ENCODE results near the gene CTSF.

CTSF gene

GRCh38 chr11:66532784-66533183 lies 35.6 kb downstream of the CTSF start:
- no peak for DNase-seq

DNA sequence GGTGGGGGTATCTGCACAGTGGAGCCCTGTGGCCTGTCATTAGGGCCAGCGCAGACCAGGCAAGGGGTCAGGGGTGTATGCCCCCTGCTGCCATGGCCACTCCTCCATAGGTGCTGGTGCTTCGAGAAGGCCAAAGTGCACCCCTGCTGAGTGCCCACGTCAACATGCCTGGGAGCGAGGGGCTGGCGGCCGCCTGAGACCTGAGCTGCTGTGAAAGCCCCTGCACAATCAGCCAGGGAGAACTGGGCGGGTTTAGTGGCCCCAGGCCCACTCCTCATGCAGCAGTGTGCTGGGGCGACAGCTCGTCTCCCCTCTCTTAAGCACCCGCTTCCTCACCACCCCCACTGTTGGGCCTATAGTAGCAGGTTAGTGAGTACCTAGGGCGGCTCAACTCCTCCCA lies 36.6 kb downstream of the CTSF start:
- no peak for DNase-seq

DNA sequence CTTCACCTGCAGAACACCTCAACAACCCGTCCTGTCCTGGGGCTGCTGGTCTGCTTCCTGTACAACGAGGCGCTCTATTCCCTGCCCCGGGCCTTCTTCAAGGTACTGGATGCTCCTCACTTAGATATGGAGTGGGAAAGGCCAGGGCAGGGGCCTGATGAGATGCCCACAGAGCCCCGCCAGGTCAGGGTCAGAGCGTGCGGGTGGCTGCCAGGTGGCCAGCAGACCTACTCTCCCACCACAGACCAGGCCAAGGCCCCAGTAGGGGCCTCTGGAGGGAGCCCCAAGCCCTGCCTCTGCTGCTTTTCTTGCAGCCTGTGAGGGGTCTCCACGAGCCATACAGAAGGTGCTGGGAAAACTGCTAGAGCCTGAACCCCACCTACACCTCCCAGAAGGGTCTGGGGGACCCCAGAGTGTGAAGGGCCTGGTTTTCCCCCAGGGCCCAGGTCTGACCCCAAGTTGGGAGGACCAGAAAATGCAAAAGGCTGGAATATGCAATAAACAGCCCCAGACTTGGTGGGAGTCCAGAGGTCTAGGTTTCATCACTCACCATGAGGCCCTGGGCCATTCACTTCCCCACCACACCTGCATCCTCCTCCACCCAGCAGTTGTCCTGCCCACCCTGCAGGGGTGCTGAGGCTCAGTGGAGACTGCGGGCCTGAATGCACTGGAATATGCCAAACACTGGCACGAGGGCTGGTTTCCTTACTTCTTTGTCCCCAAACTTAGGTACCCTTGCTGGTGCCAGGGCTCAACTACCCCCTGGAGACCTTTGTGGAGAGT lies 37.3 kb downstream of the CTSF start:
- DNase-seq: no peak

GRCh38 chr11:66529655-66530054 lies 38.8 kb downstream of the CTSF start:
- DNase-seq: no peak

DNA sequence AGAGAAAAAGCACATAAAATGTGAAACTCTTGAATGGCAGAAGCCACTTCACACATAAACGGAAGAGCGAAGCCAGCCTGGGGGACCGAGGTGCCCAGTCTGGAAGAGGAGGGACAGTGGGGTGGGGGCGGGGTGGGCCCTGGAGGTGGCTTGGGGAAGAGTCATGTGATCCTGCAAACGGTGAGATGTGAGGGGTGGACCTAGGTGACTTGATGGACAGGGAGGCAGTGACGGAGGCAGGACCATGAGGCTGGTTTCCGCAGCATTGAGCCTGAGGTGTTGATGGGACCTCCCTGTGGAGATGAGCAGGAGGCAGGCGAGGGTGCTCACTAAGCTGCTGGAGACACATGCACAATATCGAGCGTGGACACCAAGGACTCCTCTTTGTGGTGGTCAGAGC lies 39.3 kb downstream of the CTSF start:
- DNase-seq: no peak

DNA sequence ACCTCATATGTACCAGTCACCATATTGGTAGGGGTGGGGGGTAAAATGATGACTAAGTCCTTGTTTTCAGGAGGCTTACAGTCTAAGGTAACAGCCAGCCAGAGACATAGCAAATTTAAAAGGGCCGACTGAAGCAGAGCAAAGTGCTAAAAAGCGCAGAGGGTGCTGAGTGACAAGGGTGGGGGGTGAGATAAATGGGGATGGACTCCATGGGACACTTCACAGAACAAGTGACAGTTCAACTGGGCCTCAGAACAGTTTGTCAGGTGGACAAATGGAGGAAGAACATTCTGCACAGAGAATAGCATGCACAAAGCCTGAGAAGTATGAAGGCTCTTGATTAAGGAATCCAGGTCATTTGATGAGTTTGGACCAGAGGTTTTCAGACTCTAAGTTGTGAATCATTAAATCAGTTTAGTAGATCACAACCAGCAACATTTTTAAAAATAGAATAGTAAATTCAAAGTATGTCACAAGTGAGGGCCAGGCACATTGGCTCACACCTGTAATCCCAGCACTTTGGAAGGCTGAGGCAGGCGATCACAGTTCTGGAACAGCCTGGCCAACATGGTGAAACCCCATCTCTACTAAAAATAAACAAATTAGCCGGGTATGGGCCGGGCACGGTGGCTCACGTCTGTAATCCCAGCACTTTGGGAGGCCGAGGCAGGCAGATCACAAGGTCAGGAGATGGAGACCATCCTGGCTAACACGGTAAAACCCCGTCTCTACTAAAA lies 43.9 kb downstream of the CTSF start:
- no peak for DNase-seq

- DNase-seq: no peak
Measured at GRCh38 chr11:66523611-66524010, 44.8 kb downstream of the CTSF start.
